Measurements from ENCODE around the gene SMC1B.
"Not testable (repeated sequence)": the region's sequence is repeated elsewhere in the genome, so short reads cannot be mapped to it uniquely, and the experiment has no call there.

The SMC1B gene

GRCh38 chr22:45353786-45354185 is 59.6 kb downstream of the SMC1B start:
- TF ChIP-seq CTCF (IDR thresholded peaks at IDR 0.05; ENCODE audit: extremely low read depth, missing control alignments), result no peak
- DNase-seq (ENCODE audit: low spot score), result no peak

GRCh38 chr22:45352757-45353156 is 60.6 kb downstream of the SMC1B start:
- DNase-seq (ENCODE audit: low spot score), result not testable (repeated sequence)

GRCh38 chr22:45351956-45352355 is 61.4 kb downstream of the SMC1B start:
- DNase-seq (ENCODE audit: low spot score), result no peak
- TF ChIP-seq CTCF (IDR thresholded peaks at IDR 0.05; ENCODE audit: extremely low read depth, missing control alignments), result no peak

GRCh38 chr22:45349916-45350315 is 63.5 kb downstream of the SMC1B start:
- TF ChIP-seq CTCF (IDR thresholded peaks at IDR 0.05; ENCODE audit: extremely low read depth, missing control alignments), result no peak
- DNase-seq (ENCODE audit: low spot score), result no peak

- no peak for DNase-seq (ENCODE audit: low spot score)
- no peak for TF ChIP-seq CTCF (IDR thresholded peaks at IDR 0.05; ENCODE audit: extremely low read depth, missing control alignments)
These were observed 69.1 kb downstream of the SMC1B start for GRCh38 chr22:45344334-45344733.

- TF ChIP-seq CTCF (IDR thresholded peaks at IDR 0.05; ENCODE audit: extremely low read depth, missing control alignments), result no peak
- no peak for DNase-seq (ENCODE audit: low spot score)
These were observed 70.3 kb downstream of the SMC1B start for GRCh38 chr22:45343143-45343542.

- TF ChIP-seq CTCF (IDR thresholded peaks at IDR 0.05; ENCODE audit: extremely low read depth, missing control alignments), result no peak
These were observed 71.9 kb downstream of the SMC1B start for GRCh38 chr22:45341498-45341897.

GRCh38 chr22:45340323-45340722 is 73.1 kb downstream of the SMC1B start:
- TF ChIP-seq CTCF (IDR thresholded peaks at IDR 0.05; ENCODE audit: extremely low read depth, missing control alignments), result no peak
- no peak for DNase-seq (ENCODE audit: low spot score)

More at GRCh38 chr22:45341498-45341897, 71.9 kb downstream of the SMC1B start:
- DNase-seq (ENCODE audit: low spot score), result no peak

Data from GM20000 (cell line).